NCI-H460 (cell line): ENCODE results near the gene SENP2. TPM values are rescaled to one million over a fixed set of nuclear protein-coding genes. Genes with fewer than 3 reads are reported as not detected.

Experiments
- DNase-seq: peaks from one replicate; pipeline ENCODE4 v3.0.0-alpha.2; 2016; ENCODE audit warnings: low read depth; ENCODE audit errors: extremely low read depth
- small RNA-seq, 2 experiments: library from RNA; depleted of rRNA; stranded (forward); fragments of <200 nt; gene quantifications; one replicate each; pipeline ENCODE3, GENCODE V24; 2014
- total RNA-seq: library from RNA; depleted of rRNA; stranded (reverse); fragments of >200 nt; shearing (Covaris generic); gene quantifications from 2 replicates; pipeline ENCODE4 v1.2.3, GENCODE V29; 2014; rRNA removed

SENP2 gene
- total RNA-seq, 1 experiment from 2014 or later, result 21.5 TPM

GRCh38 chr3:185667574-185667973 is 81.5 kb downstream of the SENP2 start:
- no peak for DNase-seq

- peak; percentile 68 for DNase-seq
Measured at GRCh38 chr3:185677146-185677829, 91.2 kb downstream of the SENP2 start.

- no peak for DNase-seq
Measured at GRCh38 chr3:185678027-185678426, 91.9 kb downstream of the SENP2 start.

GRCh38 chr3:185680231-185680630 is 94.1 kb downstream of the SENP2 start:
- DNase-seq, result no peak

Small RNAs within 50 kb of the gene (small RNA-seq; reads per million reads assigned to genes)
- 0 reads per million in 2 experiments for gene AC133473.1

Other genes with a start within 250 kb of the SENP2 start
- gene MAP3K13, start 223.2 kb upstream of the SENP2 start, total RNA-seq, result 36.9 and 37.1 TPM in 2 replicates
- gene TMEM41A, start 87.3 kb upstream of the SENP2 start, total RNA-seq, result 13.3 and 15.4 TPM in 2 replicates
- 6.0 and 8.0 TPM in 2 replicates for gene LIPH, start 33.7 kb upstream of the SENP2 start, total RNA-seq
- 11.1 and 11.5 TPM in 2 replicates for gene IGF2BP2, start 238.7 kb downstream of the SENP2 start, total RNA-seq